GM18951 (cell line): Measurements from ENCODE around the gene PMM2.

ENCODE experiments used
- POLR2A ChIP-seq: IDR thresholded peaks from 4 replicates; pipeline ENCODE4 v1.6.1; 2011; ENCODE audit warnings: mild to moderate bottlenecking; ENCODE audit not compliant: insufficient read length, insufficient read depth; ENCODE audit errors: extremely low read depth
- in situ Hi-C: fragments of 300-500 bp; cut with MboI; formaldehyde crosslinking; loops from one replicate; pipeline ENCODE4 v1.12.0; 2022; ENCODE audit warnings: low sequenced_read_pairs, mixed read lengths, inconsistent platforms; ENCODE audit not compliant: unreplicated experiment

PMM2 gene

DNA sequence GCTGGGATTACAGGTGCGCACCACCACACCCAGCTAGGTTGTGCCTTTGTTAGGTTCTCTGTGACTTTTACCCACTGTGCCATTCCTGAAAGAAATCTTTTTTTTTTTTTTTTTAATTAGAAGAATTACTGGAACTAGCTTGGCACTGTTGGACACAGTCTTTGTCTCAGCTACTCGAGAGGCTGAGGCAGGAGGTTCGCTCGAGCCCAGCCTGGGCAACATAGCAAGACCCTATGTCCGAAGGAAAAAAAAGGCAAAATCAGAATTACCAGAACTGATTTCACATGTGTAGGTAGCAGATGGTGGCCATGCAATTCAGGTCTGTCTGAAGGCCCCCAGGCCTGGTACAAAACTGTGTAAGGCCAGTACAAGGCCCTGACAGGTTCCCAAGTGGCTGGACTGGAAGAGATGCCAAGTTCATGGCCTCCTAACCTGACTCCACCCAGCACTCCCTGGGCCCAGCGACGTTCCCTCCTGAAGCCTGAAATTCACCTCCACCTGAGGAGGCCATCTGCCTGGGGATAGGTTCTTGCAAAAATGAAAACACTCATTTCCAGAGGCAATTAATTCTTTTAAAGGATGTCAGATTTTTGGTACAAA lies 48.2 kb downstream of the PMM2 start:
- in situ Hi-C loops: no loop called here
- no peak for TF ChIP-seq POLR2A

DNA sequence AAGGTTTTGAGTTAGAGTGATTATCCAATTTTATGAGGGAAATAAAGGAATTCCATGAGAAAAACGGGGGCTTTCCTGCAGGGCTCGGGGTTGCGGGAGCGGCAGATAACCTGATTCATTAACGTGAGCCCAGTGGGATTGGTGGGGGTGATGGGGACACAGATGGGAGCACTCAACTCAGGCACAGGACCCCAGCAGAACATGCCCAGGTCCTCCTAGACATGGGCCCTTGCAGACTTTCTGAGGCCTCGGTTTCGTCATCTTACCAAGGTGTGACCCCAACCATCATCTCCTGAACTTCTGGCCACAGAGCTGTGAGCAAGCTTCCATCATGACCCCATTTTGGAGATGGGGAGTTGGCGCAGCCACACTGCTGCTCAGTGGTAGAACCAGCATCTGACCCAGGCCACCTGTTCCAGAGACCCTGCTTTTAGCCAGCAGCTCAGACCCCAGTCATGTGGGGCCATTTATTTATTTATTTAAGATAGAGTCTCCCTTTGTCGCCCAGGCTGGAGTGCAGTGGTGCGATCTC lies 48.8 kb downstream of the PMM2 start:
- in situ Hi-C loops: no loop called here
- no peak for TF ChIP-seq POLR2A

DNA sequence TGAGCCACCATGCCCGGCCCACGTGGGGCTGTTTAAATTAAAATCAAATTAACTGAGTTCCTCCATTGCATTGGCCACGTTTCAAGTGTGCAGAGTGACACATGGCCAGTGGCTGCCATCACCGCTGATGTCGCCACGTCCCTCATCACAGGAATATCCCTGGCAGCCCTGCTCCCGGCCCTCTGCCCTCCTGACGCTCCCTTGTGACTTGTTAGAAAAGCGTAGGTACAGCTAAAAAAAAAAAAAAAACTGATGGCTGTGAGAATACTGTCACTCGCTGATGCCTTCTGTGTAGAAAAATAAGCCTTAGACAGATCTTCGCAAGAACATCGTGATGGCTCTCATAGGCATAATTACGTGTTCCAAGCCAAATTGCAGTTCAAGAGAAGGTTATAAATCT lies 49.5 kb downstream of the PMM2 start:
- no peak for TF ChIP-seq POLR2A
- in situ Hi-C loops: no loop called here

GRCh38 chr16:8847623-8848022 lies 50.0 kb downstream of the PMM2 start:
- in situ Hi-C loops: no loop called here
- TF ChIP-seq POLR2A: no peak

DNA sequence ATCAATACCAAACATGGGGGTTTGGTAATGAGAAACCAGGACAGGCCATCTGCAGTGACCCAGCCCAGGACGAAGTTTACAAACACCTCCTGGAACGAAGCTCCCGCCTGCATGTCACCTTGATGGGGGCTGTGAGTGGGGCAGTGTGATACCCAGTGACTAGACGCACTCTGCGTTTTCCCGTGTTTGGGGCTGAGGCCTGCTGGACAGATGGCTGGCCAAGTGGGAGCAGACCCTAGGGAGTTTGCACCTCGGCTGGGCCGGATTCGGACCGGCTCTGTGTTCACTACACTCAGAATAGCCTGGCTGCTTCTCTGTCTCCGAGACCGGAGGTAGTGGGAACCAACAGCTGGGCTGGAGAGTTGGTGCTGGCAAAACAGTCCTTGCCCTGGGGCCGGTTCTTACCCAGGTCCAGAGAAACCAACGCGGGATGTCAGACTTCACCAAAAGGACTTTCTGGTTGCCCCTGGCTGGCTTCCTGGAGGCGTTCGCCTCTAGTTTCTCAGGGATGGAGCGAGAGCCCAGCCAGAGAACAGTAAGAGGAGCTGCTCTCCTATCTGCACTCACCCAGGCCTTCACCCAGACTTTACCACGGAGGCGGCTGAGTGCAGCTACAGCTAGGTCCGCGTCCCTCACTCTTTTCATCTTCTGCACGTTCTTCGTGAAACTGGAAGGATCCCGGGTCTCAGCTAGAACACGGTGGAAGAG lies 50.7 kb downstream of the PMM2 start:
- in situ Hi-C loops: no loop called here
- no peak for TF ChIP-seq POLR2A

- TF ChIP-seq POLR2A: no peak
- in situ Hi-C loops: no loop called here
Observed at GRCh38 chr16:8848939-8849391, 51.3 kb downstream of the PMM2 start.

DNA sequence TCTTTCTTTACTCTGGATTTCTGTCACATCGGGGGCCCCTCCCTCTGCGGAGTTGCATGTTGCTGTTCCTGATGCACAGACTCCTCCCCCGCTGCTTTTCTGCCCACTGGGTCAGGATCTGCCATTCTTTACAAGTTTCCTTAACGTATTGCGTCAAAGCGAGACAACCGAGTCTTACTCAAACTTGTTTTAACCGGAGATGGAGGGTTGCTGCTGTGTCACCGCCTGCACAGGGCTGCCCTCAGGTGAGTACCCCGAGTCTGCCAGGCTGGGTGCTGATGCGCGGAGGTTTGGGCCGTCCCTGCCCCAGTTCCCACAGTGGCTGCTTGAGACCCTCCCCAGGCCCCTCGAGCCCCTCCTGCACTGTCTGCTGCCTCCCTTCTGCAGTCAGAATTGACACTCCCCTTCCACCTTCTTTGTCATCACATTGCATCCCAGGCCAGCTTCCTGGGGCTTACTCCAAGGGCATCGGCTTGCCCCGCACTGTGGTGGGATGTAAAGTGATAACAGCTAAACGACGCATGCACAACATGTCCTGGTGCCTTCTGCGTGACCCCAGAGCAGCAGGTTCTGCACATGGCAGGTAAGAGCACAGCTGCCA lies 51.9 kb downstream of the PMM2 start:
- in situ Hi-C loops: no loop called here
- TF ChIP-seq POLR2A: no peak

DNA sequence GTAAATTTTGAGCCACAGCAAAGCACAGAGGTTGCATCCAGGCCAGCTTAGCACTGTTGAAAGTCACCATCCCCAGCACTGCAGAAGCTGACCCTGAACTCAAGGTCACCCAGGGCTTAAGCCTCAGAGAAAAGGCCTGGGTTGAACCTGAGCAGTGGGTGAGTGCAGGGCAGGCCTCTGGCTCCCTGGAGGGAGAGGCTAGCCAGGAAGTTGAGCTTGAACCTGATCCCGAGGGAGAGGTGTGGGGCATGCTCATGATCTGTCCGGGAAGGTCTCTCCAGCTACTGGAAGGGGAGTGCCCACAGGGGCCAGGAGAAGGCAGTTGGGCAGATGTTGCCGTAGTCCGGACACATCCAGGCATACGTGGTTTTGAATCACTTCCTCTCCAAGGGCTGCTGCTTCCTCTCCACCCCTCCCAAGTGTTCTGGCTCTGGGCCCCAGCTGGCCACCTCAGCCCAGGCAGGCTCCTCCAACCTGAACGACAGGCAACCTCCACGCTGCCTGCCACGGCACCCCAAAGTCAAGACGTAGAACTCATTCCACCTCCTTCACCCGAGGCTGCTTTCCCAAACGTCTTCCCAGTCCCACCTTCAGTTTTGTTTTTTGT lies 52.7 kb downstream of the PMM2 start:
- no peak for TF ChIP-seq POLR2A
- in situ Hi-C loops: no loop called here

- TF ChIP-seq POLR2A: no peak
Observed at GRCh38 chr16:8851761-8852403, 54.2 kb downstream of the PMM2 start.

GRCh38 chr16:8852534-8852933 lies 54.9 kb downstream of the PMM2 start:
- TF ChIP-seq POLR2A: no peak
- in situ Hi-C loops: no loop called here

More at GRCh38 chr16:8851761-8852403, 54.2 kb downstream of the PMM2 start:
- in situ Hi-C loops: no loop called here

DNA sequence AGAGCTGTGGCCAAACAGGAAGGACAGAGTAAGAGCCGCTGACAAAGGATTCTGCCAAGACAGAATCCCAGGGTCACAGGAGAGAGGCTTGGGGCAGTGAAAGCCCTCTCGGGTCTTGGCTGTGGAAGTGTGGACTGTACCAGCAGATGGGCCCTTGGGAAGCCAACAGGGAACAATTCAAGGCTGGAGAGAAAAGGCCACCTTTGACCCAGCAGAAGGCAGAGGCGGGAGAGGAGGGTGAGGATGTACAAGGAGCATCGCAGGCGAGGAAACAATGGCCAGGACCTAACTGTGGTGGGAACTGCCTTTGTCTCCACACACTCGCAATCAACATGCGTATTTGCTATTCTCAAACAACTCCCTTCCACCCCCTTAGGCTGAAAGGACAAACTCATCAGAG lies 55.5 kb downstream of the PMM2 start:
- TF ChIP-seq POLR2A: no peak
- in situ Hi-C loops: no loop called here

GRCh38 chr16:8853611-8854010 lies 56.0 kb downstream of the PMM2 start:
- in situ Hi-C loops: no loop called here

More at GRCh38 chr16:8853611-8854010, 56.0 kb downstream of the PMM2 start:
- TF ChIP-seq POLR2A: no peak
